Esophagus squamous epithelium (tissue), 4 donors: ENCODE results near the gene OBI1.

Experiments
- CTCF ChIP-seq, 6 experiments: fragments of 450-650 bp in 4 of 6; fragments of 200-600 bp in 2 of 6; sonication (generic) in 2 of 6; IDR thresholded peaks; one replicate each; pipeline ENCODE4 v1.5.1; 2016 to 2019; ENCODE audit warnings: antibody characterized with exemption in 6 of 6, mild to moderate bottlenecking in 4 of 6, moderate library complexity in 4 of 6
- POLR2A ChIP-seq, 4 donors: fragments of 450-650 bp; IDR thresholded peaks; one replicate each; pipeline ENCODE4 v1.6.1; 2017; ENCODE audit warnings: antibody characterized with exemption in 4 of 4, mild to moderate bottlenecking in 4 of 4, moderate library complexity in 3 of 4

- TF ChIP-seq CTCF (IDR thresholded peaks at IDR 0.05) (no peak), POLR2A (IDR thresholded peaks at IDR 0.05) (peak in 3 of 4 donors; percentile 16 to 63 (median 27))
These were observed at the start of gene OBI1 for GRCh38 chr13:78658630-78659449.
